Measurements from ENCODE around the gene UHRF1. TPM values are rescaled to one million over a fixed set of nuclear protein-coding genes. Genes with fewer than 3 reads are reported as not detected.
"Not testable (repeated sequence)": the region's sequence is repeated elsewhere in the genome, so short reads cannot be mapped to it uniquely, and the experiment has no call there.

The UHRF1 gene
- total RNA-seq (2014; rRNA removed; shearing (Covaris generic)): 5.3 and 5.7 TPM in 2 replicates
- polyA plus RNA-seq (2015; cell fraction: cytosol; rRNA removed): 17.3 and 17.6 TPM in 2 replicates
- polyA plus RNA-seq (2015; cell fraction: nucleus; rRNA removed): 18.1 and 21.5 TPM in 2 replicates

DNA sequence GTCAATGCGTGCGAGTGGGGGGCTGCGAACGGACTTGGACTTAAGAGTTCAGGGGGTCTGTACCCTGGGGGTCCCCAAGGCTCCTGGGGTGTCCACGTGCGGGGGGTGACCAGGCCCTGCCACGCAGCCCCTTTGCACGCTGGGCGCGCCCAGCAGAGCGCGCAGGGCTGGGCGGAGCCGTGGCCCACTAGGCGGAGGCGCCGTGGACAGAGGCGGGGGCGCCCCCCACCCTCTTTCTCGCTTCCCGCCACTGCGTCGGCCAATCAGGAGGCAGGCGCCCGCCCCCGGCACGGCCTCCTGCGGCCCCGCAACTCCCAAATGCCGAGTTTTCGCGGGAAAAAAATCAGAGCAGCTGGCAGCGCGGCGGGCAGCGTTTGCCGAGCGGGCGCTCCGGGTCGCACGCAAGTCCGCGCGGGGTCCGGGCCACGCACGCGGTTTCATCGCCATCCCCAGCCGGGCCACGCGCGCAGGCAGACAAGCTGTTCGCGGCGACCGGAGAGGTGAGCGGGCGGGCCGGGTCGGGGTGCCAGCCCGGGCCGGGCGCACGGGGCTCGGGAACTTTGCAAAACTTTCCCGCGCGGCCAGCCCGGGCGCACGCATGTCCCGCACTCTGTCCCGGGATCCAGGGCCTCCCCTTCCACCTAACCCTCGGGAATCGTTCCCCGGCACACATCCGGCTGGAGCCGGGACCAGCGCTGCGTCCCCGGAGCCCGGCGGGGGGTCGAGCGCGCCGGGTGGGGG lies at the start of gene UHRF1:
Gene UHRF1, plus strand, starts transcription at position 346 of the 741 bp plus-strand sequence. CDS start 1,385 bp downstream, outside the sequence.
- DNase-seq (ENCODE audit: low read depth, low spot score): peak; percentile 16
- in situ Hi-C loops (cut with HindIII; ENCODE audit: low pct_unique_long_range_greater_than_20kb, low sequenced_read_pairs): no loop called here

DNA sequence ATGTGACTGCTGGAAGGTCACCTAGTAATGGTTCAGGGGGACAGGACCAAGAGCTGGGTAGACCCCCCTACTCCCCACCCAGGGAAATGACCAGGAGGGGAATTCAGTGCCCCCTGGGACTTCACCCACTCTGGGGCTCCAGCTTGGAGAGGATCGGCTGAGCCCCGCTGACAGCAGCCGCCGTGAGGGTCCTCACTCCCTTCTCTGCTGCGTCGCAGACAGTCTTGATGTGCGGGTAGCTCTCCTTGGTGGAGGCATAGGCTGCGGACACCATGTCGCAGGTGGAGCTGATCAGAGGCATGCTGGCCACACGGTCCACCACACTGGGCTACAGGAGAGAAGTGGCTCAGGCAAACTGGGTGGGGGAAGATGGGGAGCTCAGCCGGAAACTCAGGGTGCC lies 49.6 kb upstream of the UHRF1 start:
- DNase-seq (ENCODE audit: low read depth, low spot score): no peak
- in situ Hi-C loops (cut with HindIII; ENCODE audit: low pct_unique_long_range_greater_than_20kb, low sequenced_read_pairs): no loop called here

DNA sequence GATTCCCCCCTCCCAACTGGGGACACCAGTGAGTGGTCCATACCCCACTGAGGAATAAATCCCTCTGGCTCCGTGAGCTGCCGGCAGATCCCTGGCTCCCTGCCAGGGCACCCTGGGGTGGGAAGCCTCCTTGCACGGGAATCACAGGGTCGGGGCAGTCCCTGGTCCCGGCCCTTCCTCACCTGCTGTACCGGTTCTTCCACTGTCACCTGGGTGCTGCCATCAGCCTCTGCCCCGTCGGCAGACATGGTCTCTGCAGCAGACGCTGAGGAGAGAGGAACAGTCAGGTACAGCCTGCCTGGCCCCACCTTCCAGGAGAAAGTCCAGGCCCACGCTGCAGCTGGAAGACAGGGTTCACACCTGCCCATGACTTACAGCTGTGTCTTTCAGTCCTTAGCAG lies 48.2 kb upstream of the UHRF1 start:
- DNase-seq (ENCODE audit: low read depth, low spot score): no peak
- in situ Hi-C loops (cut with HindIII; ENCODE audit: low pct_unique_long_range_greater_than_20kb, low sequenced_read_pairs): no loop called here

DNA sequence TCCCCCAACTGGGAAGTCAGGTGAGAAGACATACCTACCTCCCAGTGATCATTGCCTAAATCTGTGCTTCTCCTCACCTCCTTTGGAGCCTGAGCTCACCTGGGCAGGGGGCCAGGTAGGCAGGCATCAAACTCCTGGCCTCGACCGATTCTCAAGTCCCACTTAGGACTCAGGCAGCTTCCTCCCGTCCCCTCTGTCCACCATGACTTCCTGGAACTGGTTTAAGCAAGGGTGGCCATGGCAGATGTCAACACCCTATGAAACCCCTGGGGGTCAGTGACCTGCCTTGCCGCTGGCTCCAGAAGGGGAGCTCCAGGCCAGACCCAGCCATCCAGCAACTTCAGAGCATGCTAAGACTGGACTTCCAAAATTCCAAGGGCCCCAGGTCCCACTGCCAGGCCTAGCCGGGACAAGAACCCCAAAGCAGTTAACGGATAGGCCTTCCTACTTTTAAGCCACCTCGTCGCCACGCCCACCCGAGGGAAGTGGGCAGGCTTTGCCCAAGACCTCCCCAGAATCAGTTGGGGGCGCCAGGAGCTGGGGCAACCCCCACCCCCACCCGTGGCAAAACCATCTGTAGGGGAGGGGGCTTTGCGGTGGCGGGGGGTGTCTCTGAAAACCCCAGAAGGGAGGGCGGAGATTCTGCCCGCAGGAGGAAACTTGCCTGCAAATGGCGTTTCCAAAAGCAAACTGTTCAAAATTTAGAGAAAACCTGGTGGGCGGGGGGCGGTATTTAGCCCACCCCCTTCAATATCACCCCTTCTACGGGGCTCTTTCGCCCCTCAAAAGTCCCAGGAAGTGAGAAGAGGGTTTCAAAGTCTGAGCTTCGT lies 42.5 kb upstream of the UHRF1 start:
- DNase-seq (ENCODE audit: low read depth, low spot score): peak; percentile 24
- in situ Hi-C loops (cut with HindIII; ENCODE audit: low pct_unique_long_range_greater_than_20kb, low sequenced_read_pairs): no loop called here

DNA sequence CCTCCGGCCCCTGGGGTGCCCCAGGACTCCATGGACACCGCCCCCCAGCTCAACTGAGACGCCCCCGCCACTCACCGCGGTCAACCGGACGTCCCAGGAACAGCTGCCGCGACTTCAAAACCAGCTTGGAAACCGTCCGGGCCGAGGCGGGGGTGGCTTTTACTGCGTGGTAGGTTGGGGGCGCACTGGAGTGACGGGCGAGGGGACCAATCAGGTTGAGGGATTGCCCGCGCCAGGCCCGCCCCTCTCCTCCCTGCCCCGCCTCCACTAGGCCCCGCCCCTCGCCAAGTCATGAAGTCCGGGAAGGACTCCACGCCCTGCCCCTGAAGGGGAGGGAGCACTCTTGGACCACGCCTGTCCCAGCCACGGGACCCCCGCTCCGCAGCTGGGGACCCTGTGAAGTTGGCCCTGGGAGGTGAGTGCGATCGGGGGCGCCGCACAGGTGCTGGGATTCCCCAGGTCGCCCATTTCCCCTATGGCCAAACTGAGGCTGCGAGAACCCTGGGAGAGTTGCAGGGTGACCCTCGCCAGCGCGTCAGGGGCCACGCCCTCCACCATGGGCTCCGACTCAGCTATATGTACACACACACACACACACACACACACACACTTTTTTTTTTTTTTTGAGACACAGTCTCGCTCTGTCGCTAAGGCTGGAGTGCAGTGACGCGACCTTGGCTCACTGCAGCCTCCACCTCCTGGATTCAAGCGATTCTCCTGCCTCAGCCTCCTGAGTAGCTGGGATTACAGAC lies 41.6 kb upstream of the UHRF1 start, which contains the start of gene PLIN3:
Gene PLIN3, minus strand, starts transcription at position 134 of the 752 bp plus-strand sequence. CDS start 6,273 bp downstream, outside the sequence.
- in situ Hi-C loops (cut with HindIII; ENCODE audit: low pct_unique_long_range_greater_than_20kb, low sequenced_read_pairs): no loop called here

DNA sequence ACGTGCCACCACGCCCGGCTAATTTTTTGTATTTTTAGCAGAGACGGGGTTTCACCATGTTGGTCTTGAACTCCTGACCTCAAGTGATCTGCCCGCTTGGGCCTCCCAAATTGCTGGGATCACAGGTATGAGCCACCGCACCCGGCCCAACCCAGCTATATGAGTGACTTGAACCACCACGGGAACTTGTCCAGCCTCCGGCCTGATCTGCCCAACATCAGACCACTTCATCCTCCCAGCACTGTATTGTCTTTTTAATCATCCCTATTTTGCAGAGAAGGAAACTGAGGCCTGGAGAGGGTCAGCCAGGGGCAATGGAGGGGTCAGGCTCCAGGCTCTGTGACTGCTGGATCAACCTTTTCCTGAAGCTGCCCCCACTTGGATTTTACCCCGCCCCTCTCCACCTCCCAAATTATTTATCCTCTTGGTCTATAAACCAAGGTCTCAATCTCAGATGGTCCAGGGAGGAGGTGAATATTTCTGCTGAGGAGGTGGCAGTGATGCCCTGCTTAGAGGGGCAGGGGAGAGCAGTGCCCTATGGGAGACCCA lies 40.9 kb upstream of the UHRF1 start:
- in situ Hi-C loops (cut with HindIII; ENCODE audit: low pct_unique_long_range_greater_than_20kb, low sequenced_read_pairs): no loop called here
- no peak for DNase-seq (ENCODE audit: low read depth, low spot score)

More for the DNA sequence above, 41.6 kb upstream of the UHRF1 start, which contains the start of gene PLIN3:
- DNase-seq (ENCODE audit: low read depth, low spot score): peak; percentile 91

DNA sequence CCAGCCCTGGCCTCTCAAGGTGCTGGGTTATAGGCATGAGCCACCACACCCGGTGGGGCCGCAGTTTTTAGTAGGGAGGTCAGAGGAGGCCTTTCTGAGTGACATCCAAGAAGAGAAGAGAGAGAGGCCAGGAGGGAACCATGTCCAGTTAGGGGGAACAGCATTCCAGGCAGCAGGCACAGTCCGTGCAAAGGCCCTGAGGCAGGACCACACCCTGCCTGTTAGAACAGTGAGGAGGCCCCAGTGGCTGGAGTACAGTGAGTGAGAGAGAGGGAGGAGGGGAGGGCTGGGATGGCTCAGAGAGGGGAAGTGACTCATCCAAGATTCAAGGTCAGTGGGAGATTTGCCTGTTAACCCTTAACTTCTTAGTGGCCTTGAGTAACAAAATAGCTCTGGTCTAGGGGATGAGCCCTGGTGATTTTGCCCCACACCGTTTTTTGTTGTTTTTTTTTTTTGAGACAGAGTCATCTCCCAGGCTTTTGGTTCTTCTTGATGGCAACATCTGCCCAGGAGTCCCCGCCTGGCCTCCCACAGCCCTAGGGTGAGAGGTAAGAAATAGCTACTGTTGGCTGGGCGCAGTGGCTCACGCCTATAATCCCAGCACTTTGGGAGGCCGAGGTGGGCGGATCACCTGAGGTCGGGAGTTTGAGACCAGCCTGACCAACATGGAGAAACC lies 39.1 kb upstream of the UHRF1 start:
- peak; percentile 80 for DNase-seq (ENCODE audit: low read depth, low spot score)
- in situ Hi-C loops (cut with HindIII; ENCODE audit: low pct_unique_long_range_greater_than_20kb, low sequenced_read_pairs): no loop called here

DNA sequence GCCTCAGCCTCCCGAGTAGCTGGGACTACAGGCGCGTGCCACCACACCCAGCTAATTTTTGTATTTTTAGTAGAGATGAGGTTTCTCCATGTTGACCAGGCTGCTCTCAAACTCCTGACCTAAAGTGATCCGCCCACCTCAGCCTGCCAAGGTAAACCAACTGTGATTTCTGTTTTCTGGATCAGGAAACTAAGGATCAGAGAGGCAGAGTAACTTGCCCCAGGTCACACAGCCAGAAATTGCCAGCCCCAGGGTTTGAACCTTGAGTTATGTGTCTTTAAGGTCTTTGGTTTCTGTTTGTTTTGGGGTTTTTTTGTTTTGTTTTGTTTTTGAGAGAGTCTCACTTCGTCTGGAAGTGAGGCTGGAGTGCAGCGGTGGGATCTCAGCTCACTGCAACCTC lies 37.6 kb upstream of the UHRF1 start:
- in situ Hi-C loops (cut with HindIII; ENCODE audit: low pct_unique_long_range_greater_than_20kb, low sequenced_read_pairs): no loop called here
- DNase-seq (ENCODE audit: low read depth, low spot score): no peak

DNA sequence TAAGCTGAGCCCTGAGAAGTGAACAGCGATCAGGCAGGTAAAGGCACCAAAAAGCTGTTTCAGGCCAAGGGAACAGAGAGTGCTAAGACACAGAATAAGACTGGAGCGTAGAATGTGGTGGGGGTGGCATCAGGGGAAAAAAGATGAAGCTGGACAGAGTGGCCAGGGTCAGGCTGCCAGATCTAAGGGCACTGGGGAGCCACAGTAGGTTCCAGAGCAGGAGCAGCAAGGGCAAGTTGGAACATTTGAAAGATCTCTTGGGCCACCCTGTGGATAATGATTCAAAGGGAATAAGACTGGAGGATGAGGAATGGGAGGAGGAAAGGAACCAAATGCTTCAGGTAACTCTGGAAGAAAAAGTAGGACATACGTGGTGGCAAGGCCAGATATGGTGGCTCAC lies 35.4 kb upstream of the UHRF1 start:
- DNase-seq (ENCODE audit: low read depth, low spot score): no peak
- in situ Hi-C loops (cut with HindIII; ENCODE audit: low pct_unique_long_range_greater_than_20kb, low sequenced_read_pairs): no loop called here

DNA sequence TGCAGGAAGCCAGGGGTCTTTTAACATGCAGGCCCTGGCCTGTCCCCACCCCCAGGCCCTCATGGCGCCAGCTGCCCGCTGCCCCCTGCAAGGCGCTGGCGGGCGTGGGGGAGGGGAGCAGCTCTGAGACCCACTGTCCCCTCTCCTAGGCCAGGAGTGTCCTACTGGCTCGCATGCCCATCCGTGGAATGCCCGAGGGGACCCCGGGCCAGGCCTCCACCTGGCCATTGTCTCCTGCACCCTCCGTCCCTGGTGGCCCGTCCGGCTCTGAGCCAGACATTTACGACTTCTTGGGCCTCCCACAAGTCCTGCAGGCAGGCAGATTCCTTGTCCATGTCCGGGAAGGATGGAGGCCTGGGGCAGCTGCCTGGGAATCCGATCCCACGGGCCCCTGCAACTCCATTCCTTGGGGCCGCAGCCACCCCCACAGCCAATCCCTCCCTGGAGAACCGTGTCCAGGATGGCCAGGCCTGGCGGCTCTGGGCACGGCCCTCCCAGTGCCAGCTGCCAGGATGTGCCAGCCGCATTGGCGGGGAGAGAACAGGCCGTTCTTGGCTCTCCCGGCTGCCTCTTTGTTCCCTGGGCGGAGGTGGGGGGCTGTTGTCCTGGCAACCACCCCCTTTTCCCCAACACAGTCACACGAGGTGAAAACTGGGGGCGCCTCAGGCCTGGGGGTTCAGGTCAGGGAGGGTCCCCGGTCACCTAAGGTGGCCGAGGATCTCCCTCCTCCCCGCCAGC lies 31.4 kb upstream of the UHRF1 start:
- no peak for DNase-seq (ENCODE audit: low read depth, low spot score)
- in situ Hi-C loops (cut with HindIII; ENCODE audit: low pct_unique_long_range_greater_than_20kb, low sequenced_read_pairs): no loop called here

DNA sequence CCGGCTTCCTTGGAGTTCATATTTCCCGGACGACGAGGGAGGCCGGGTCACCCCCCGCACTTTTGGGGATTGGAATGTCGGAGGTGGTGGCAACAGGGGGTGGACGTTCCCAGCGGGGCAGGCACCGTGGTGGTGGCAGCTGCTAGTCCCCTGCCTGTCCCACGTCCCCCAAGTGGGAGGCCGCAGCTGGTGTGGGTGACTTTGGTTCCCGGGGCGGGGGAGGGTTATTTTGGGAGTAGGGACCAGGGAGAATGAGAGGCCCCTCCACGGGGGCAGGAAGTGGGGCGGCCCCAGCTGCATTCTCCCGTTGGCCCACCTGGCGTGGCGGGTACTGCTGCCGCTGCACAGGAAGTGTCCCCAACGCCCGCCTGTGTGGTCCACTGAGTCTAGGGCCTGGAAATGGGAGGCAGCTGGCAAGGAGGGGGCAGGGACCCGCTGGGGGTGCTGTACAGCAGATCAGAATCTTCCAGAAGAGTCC lies 30.8 kb upstream of the UHRF1 start:
- no peak for DNase-seq (ENCODE audit: low read depth, low spot score)
- in situ Hi-C loops (cut with HindIII; ENCODE audit: low pct_unique_long_range_greater_than_20kb, low sequenced_read_pairs): no loop called here

DNA sequence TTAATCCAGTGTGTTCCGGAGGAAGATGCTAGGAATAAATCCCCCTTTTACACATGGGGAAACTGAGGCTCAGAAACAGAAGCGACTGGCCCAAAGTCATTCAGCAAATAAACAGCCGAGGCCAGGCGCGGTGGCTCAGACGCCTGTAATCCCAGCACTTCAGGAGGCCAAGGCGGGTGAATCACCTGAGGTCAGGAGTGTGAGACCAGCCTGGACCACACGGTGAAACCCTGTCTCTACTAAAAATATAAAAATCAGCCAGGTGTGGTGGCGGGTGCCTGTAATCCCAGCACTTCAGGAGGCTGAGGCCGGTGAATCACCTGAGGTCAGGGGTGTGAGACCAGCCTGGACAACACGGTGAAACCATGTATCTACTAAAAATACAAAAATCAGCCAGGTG lies 30.3 kb upstream of the UHRF1 start:
- DNase-seq (ENCODE audit: low read depth, low spot score): no peak
- in situ Hi-C loops (cut with HindIII; ENCODE audit: low pct_unique_long_range_greater_than_20kb, low sequenced_read_pairs): no loop called here

DNA sequence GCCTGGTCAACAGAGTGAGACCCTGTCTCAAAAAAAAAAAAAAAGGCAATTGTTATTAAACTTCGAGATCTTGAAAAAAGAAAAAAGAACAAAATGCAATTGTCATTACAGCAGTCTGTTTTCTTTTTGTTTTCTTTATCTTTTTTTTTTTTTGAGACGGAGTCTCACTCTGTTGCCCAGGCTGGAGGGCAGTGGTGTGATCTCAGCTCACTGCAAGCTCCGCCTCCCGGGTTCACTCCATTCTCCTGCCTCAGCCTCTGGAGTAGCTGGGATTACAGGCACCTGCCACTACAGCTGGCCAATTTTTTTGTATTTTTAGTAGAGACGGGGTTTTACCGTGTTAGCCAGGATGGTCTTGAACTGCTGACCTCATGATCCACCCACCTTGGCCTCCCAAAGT lies 26.4 kb upstream of the UHRF1 start:
- DNase-seq (ENCODE audit: low read depth, low spot score); in situ Hi-C loops (cut with HindIII; ENCODE audit: low pct_unique_long_range_greater_than_20kb, low sequenced_read_pairs): not testable (repeated sequence)

DNA sequence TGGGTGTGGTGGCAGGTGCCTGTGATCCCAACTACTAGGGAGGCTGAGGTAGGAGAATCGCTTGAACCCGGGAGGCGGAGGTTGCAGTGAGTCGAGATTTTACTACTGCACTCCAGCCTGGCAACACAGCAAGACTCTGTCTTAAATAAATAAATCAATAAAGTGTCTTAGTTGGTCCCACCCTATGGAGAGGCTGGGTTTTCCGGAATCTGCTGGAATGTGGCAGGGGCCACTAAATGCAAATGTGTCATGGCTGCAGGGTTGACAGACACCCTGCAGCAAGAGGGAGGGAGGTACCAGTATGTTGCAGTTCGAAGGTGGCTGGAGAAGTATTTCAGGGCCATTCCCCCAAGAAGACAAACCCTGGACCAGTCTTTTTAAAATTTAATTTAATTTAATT lies 24.3 kb upstream of the UHRF1 start:
- in situ Hi-C loops (cut with HindIII; ENCODE audit: low pct_unique_long_range_greater_than_20kb, low sequenced_read_pairs); DNase-seq (ENCODE audit: low read depth, low spot score): not testable (repeated sequence)

DNA sequence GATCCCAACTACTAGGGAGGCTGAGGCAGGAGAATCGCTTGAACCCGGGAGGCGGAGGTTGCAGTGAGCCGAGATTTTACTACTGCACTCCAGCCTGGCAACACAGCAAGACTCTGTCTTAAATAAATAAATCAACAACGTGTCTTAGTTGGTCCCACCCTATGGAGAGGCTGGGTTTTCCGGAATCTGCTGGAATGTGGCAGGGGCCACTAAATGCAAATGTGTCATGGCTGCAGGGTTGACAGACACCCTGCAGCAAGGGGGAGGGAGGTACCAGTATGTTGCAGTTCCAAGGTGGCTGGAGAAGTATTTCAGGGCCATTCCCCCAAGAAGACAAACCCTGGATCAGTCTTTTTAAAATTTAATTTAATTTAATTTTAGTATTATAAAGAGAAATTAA lies 21.5 kb upstream of the UHRF1 start:
- DNase-seq (ENCODE audit: low read depth, low spot score); in situ Hi-C loops (cut with HindIII; ENCODE audit: low pct_unique_long_range_greater_than_20kb, low sequenced_read_pairs): not testable (repeated sequence)

DNA sequence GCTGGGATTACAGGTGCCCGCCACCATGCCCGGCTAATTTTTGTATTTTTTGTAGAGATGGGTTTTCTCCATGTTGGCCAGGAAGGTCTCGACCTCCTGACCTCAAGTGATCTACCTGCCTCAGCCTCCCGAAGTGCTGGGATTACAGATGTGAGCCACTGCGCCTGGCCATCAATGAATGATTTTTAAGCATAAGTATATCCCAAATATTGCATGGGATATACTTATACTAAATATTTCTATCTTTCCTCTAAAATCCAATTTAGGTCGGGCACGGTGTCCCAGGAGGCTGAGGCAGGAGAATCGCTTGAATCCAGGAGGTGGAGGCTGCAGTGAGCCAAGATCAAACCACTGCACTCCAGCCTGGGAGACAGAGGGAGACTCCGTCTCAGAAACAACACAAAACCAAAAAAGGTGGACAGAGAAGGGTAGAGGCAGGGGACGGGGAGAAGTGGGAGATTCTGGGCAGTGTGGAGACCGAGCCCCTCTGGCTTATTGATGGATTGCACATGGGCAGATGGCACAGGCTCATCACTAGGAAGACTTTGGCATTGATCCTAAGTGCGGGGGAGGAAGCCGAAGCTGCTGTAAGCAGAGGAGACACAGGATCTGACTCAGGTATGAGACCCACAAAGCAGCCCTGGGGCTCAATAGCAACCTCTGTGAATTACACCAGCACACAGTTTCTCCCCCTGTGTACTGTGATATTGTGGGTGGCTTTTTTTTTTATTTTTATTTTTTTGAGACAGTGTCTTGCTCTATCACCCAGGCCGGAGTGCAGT lies 20.1 kb upstream of the UHRF1 start:
- no peak for DNase-seq (ENCODE audit: low read depth, low spot score)
- in situ Hi-C loops (cut with HindIII; ENCODE audit: low pct_unique_long_range_greater_than_20kb, low sequenced_read_pairs): no loop called here

Data from SK-MEL-5 (cell line).